Panc1 (cell line): ENCODE data around the gene ISM1. TPM values are rescaled to one million over a fixed set of nuclear protein-coding genes. Genes with fewer than 3 reads are reported as not detected.

Experiments used
- ATAC-seq: fragments of 200-7000 bp; cut with Tn5 transposase; 2 replicates; pipeline ENCODE4 v1.9.1; 2020; ENCODE audit warnings: mild to moderate bottlenecking, moderate library complexity
- BruUV-seq: library from RNA; stranded (reverse); fragments of 400-500 nt; replicated peaks from 2 replicates; lab custom pipeline; 2021; lab: Mats Ljungman, UMichigan
- CTCF ChIA-PET: fragments of 300-600 bp; sonication (Branson Sonifier 250); formaldehyde crosslinking; loops from one replicate; lab custom pipeline; 2022; ENCODE audit warnings: antibody characterized with exemption; lab: Charles Lee
- POLR2A ChIA-PET: fragments of 300-600 bp; sonication (Branson Sonifier 250); formaldehyde crosslinking; loops from one replicate; lab custom pipeline; 2022; ENCODE audit warnings: antibody characterized with exemption; lab: Charles Lee
- DNase-seq: peaks from one replicate; pipeline ENCODE4 v3.0.0-alpha.2; 2010; ENCODE audit warnings: low read depth, low spot score
- H3K27ac ChIP-seq: 2 replicates; pipeline ENCODE4 v1.5.1; 2011; ENCODE audit warnings: mild to moderate bottlenecking, low read length, inconsistent platforms
- H3K27me3 ChIP-seq: fragments of 200-500 bp; sonication (Bioruptor generic); 2 replicates; pipeline ENCODE4 v1.6.0; 2014; ENCODE audit warnings: low read length, inconsistent platforms; ENCODE audit not compliant: control insufficient read depth, insufficient read depth
- H3K36me3 ChIP-seq: fragments of 200-500 bp; sonication (Bioruptor generic); 2 replicates; pipeline ENCODE4 v1.5.1; 2014; ENCODE audit warnings: inconsistent platforms, mild to moderate bottlenecking, low read length, moderate library complexity; ENCODE audit not compliant: control insufficient read depth, insufficient read depth
- H3K4me1 ChIP-seq: 2 replicates; pipeline ENCODE4 v1.5.1; 2011; ENCODE audit warnings: inconsistent platforms, mild to moderate bottlenecking, low read length, moderate library complexity; ENCODE audit not compliant: control insufficient read depth, insufficient read depth
- H3K4me3 ChIP-seq, 2 experiments: 2 replicates each; pipeline ENCODE4 v1.5.1; 2011 to 2012; ENCODE audit warnings: low read depth in 2 of 2, low read length in 2 of 2, mild to moderate bottlenecking in 2 of 2, inconsistent platforms in 1 of 2, moderate library complexity in 1 of 2
- H3K9me3 ChIP-seq: fragments of 200-500 bp; sonication (Bioruptor generic); 2 replicates; pipeline ENCODE4 v1.5.1; 2014; ENCODE audit warnings: low read depth, mild to moderate bottlenecking, inconsistent platforms, low read length, moderate library complexity; ENCODE audit not compliant: control insufficient read depth, insufficient read depth
- CTCF ChIP-seq: fragments of 450-650 bp; IDR thresholded peaks from 2 replicates; pipeline ENCODE4 v1.5.1; 2017; ENCODE audit warnings: mild to moderate bottlenecking
- POLR2AphosphoS5 ChIP-seq: IDR thresholded peaks from 2 replicates; pipeline ENCODE4 v1.6.1; 2012; ENCODE audit warnings: mild to moderate bottlenecking, low read depth, low read length, moderate library complexity
- REST ChIP-seq, 2 experiments: IDR thresholded peaks; 2 replicates each; pipeline ENCODE4 v1.6.1; 2011 to 2012; ENCODE audit warnings: low read depth in 2 of 2, control low read depth in 1 of 2, low read length in 1 of 2, mild to moderate bottlenecking in 1 of 2, moderate library complexity in 1 of 2; ENCODE audit not compliant: insufficient read depth in 1 of 2
- SIN3A ChIP-seq: IDR thresholded peaks from 2 replicates; pipeline ENCODE4 v1.6.1; 2012; ENCODE audit warnings: low read depth, mild to moderate bottlenecking, low read length, moderate library complexity, borderline replicate concordance; ENCODE audit not compliant: insufficient read depth
- TCF7L2 ChIP-seq: IDR thresholded peaks from 2 replicates; pipeline ENCODE4 v1.6.1; 2011; ENCODE audit warnings: mild to moderate bottlenecking, low read depth, low read length, inconsistent platforms
- in situ Hi-C: cut with HindIII; loops from 2 replicates; pipeline ENCODE4 v1.10.0; 2016; ENCODE audit warnings: low sequenced_read_pairs, low pct_unique_long_range_greater_than_20kb
- intact Hi-C: fragments of 100-400 bp; cut with micrococcal nuclease; formaldehyde crosslinking; loops from one replicate; pipeline ENCODE4 v1.10.0; 2022; ENCODE audit not compliant: unreplicated experiment
- total RNA-seq: library from RNA; stranded (reverse); gene quantifications from one replicate; pipeline ENCODE4 v1.2.1, GENCODE V29; 2021; ENCODE audit not compliant: unreplicated experiment

The ISM1 gene
- total RNA-seq, 1 experiment from 2014 or later, result not detected

DNA sequence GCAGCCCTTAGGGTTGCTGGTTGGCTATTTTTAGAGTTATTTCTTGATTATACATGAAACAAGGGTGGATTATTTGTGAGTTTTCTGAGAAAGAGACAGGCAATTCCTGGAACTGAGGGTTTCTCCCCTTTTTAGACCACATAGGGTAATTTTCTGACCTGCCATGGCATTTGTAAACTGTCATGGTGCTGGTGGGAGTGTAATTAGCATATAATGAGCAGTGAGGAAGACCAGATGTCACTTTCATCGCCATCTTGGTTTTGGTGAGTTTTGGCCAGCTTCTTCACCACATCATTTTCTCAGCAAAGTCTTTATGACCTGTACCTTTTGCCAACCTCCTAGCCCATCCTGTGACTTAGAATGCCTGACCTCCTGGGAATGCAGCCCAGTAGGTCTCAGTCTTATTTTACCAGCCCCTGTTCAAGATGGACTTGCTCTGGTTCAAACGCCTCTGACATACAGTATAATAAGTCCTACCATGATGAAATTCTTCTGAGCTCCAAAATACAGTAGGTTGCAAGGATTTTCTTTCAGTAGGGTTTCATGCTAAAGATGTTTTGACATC, 117.1 kb downstream of the ISM1 start:
- no peaks in the 10 kb centered on the region for H3K27me3 ChIP-seq
- H3K27ac ChIP-seq, result no peak overlapping the region
- H3K36me3 ChIP-seq, result no peaks in the 10 kb centered on the region
- H3K9me3 ChIP-seq, result no peaks in the 10 kb centered on the region
- intact Hi-C loops, result no loop called here
- ChIA-PET CTCF (no interaction called here), POLR2A (no interaction called here)
- H3K4me3 ChIP-seq, result no peak overlapping the region
- DNase-seq (no peak), ATAC-seq (no peak)
- TF ChIP-seq REST (IDR thresholded peaks at IDR 0.05; ENCODE audit: insufficient read depth in 1 of 2, low read depth in 2 of 2, low read length in 1 of 2) (no peak), POLR2AphosphoS5 (no peak), SIN3A (no peak), CTCF (no peak), TCF7L2 (no peak)
- in situ Hi-C loops, result no loop called here
- no peaks in the 10 kb centered on the region for H3K4me1 ChIP-seq
- no TSS peak for BruUV-seq

- BruUV-seq, result no TSS peak
- in situ Hi-C loops, result no loop called here
- no peaks in the 10 kb centered on the region for H3K4me1 ChIP-seq
Observed at GRCh38 chr20:13338999-13339411, 117.9 kb downstream of the ISM1 start.

More at GRCh38 chr20:13338999-13339411, 117.9 kb downstream of the ISM1 start:
- H3K36me3 ChIP-seq, result no peaks in the 10 kb centered on the region
- CTCF ChIA-PET, result no interaction called here
- no peaks in the 10 kb centered on the region for H3K9me3 ChIP-seq
- DNase-seq (no peak), ATAC-seq (no peak)
- intact Hi-C loops, result no loop called here
- no peaks in the 10 kb centered on the region for H3K27me3 ChIP-seq
- no peak overlapping the region for H3K4me3 ChIP-seq
- TF ChIP-seq POLR2AphosphoS5 (no peak), TCF7L2 (no peak), SIN3A (no peak), CTCF (no peak), REST (IDR thresholded peaks at IDR 0.05; ENCODE audit: insufficient read depth in 1 of 2, low read depth in 2 of 2, low read length in 1 of 2) (no peak)
- H3K27ac ChIP-seq, result no peak overlapping the region
- POLR2A ChIA-PET, result no interaction called here
